Ovary (tissue), 9 donors: ENCODE results near the gene MAPKAPK5. TPM values are rescaled to one million over a fixed set of nuclear protein-coding genes. Genes with fewer than 3 reads are reported as not detected.
"Not testable (repeated sequence)": the region's sequence is repeated elsewhere in the genome, so short reads cannot be mapped to it uniquely, and the experiment has no call there.

Experiments used
- DNase-seq, 5 donors: peaks; one replicate each; pipeline ENCODE4 v3.0.0-alpha.2; 2019 to 2020
- H3K27ac ChIP-seq, 2 donors: fragments of 200-600 bp; one replicate each; pipeline versions ENCODE4 v1.5.1 to v1.8.0; 2019 to 2022
- H3K27me3 ChIP-seq: fragments of 200-600 bp; one replicate; pipeline ENCODE4 v1.8.0; 2022
- H3K36me3 ChIP-seq: fragments of 200-600 bp; sonication (generic); one replicate; pipeline ENCODE4 v1.5.1; 2019
- H3K4me1 ChIP-seq: one replicate; pipeline ENCODE4 v1.8.1; 2013; ENCODE audit warnings: mild to moderate bottlenecking, moderate library complexity; ENCODE audit not compliant: insufficient read depth
- H3K4me3 ChIP-seq: fragments of 200-600 bp; sonication (generic); one replicate; pipeline ENCODE4 v1.5.1; 2017
- H3K9me3 ChIP-seq, 2 donors: fragments of 200-600 bp in 1 of 2; sonication (generic) in 1 of 2; one replicate each; pipeline versions ENCODE4 v1.5.1 to v1.8.1; 2013 to 2019; ENCODE audit warnings: mild to moderate bottlenecking in 1 of 2, moderate library complexity in 1 of 2
- EP300 ChIP-seq: sonication (generic); formaldehyde crosslinking; IDR thresholded peaks from one replicate; pipeline ENCODE4 v1.6.1; 2017; ENCODE audit warnings: antibody characterized with exemption
- POLR2A ChIP-seq: fragments of 450-650 bp; IDR thresholded peaks from one replicate; pipeline ENCODE4 v1.6.1; 2017; ENCODE audit warnings: antibody characterized with exemption, mild to moderate bottlenecking, moderate library complexity
- WGBS, 3 donors: extraction: QIAGEN DNeasy Blood & Tissue Kit in 1 of 3; methylation state at CpG; one replicate each; pipeline versions ENCODE4 v1.1.5 to v1.1.7; 2013 to 2017; 5-methylcytosine and 5-hydroxymethylcytosine counted together
- intact Hi-C, 4 donors: fragments of 100-400 bp; cut with DNase I; formaldehyde crosslinking; loops; one replicate each; pipeline versions ENCODE4 v1.11.0 to v1.15.1; 2022 to 2023
- polyA plus RNA-seq, 2 donors: library from polyadenylated mRNA; stranded (reverse); fragments of 200-250 nt in 1 of 2; fragments of 350-450 nt in 1 of 2; fragmentation: Illumina TruSeq in 1 of 2; extraction: RNeasy Lipid Tissue Mini Kit (QIAGEN cat#74804) in 1 of 2; gene quantifications; one replicate each; pipeline ENCODE4 v1.2.3, GENCODE V29; 2013 to 2014
- total RNA-seq, 7 donors: library from RNA; depleted of rRNA in 2 of 7; stranded (reverse); fragments of >200 nt in 2 of 7; fragmentation: NEBNext Ultra II Directional in 3 of 7; extraction: Animal tissue kit (Norgen Biotek cat#: 25700) in 3 of 7; gene quantifications; one replicate each; pipeline versions ENCODE4 v1.1.0 to v1.2.4, GENCODE V29; 2016 to 2023
- TF ChIP-seq, protein P1 (sequence below), 3 donors: fragments of 450-650 bp in 2 of 3; fragments of 200-600 bp in 1 of 3; IDR thresholded peaks; one replicate each; pipeline versions ENCODE4 v1.5.1 to v1.8.0; 2016 to 2022; ENCODE audit warnings: antibody characterized with exemption in 3 of 3, mild to moderate bottlenecking in 1 of 3
- donor health status: DM: no; HTN: no; CAD: no; lungs with moderate emphysema.
- donor health status: DM: no; HTN: no; CAD: no.
- donor health status: Bipolar disorder and iron deficiency.
- donor health status: DM: yes; HTN: yes; CAD: no.
- donor health status: DM: no; HTN: no; CAD: no.
- donor health status: DM: yes; HTN: yes; CAD: no.

The MAPKAPK5 gene
- total and polyA plus RNA-seq, 9 donors, result 20.0 to 52.5 (median 38.8) TPM

DNA sequence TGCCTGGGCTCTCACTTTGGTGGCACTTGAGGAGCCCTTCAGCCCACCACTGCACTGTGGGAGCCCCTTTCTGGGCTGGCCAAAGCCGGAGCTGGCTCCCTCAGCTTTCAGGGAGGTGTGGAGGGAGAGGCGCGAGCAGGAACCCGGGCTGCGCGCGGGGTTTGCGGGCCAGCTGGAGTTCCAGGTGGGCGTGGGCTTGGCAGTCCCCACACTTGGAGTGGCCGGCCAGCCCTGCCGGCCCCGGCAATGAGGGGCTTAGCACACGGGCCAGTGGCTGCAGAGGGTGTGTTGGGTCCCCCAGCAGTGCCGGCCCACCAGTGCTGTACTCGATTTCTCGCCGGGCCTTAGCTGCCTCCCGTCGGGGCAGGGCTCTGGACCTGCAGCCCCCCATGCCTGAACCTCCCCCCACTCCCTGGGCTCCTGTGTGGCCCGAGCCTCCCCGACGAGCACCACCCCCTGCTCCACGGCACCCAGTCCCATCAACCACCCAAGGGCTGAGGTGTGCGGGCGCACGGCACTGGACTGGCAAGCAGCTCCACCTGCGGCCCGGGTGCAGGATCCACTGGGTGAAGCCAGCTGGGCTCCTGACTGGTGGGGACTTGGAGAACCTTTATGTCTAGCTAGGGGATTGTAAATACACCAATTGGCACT is 6.4 kb upstream of the MAPKAPK5 start:
- H3K27me3 ChIP-seq, intact Hi-C loops, DNase-seq, H3K4me3 ChIP-seq, H3K27ac ChIP-seq, H3K36me3 ChIP-seq, H3K4me1 ChIP-seq, H3K9me3 ChIP-seq: not testable (repeated sequence)
- 88 to 92% (median 88%) methylated on average over 22 to 28 of the region's 28 CpGs for WGBS, 3 donors

DNA sequence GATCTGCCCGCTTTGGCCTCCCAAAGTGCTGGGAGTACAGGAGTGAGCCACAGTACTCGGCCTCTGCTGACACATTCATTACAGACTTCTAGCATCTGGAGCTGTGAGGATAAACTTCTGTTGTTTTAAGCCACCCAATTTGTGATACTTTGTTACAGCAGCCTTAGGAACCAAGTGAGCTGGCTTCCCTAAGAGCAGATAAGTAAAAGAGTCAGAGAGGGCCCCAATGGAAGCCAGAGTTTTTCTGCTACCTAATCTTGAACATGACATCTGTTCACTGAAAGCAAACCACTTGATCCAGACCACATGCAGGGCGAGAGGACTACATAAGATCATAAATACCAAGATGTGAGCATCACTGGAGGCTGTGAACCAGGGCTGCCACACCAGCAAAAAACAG is 3.7 kb upstream of the MAPKAPK5 start:
- no peak for TF ChIP-seq POLR2A
- Histone ChIP-seq H3K4me3 (no peak overlapping the region), H3K36me3 (no peaks in the 10 kb centered on the region), H3K4me1 (peaks cover 4% of the 10 kb centered on the region), H3K27ac (no peak overlapping the region), H3K27me3 (no peaks in the 10 kb centered on the region), H3K9me3 (no peaks in the 10 kb centered on the region)
- WGBS, 3 donors, result 77 to 88% (median 83%) methylated on average over 3 of the region's 3 CpGs
- DNase-seq, result no peak
- intact Hi-C loops, result no loop called here

DNA sequence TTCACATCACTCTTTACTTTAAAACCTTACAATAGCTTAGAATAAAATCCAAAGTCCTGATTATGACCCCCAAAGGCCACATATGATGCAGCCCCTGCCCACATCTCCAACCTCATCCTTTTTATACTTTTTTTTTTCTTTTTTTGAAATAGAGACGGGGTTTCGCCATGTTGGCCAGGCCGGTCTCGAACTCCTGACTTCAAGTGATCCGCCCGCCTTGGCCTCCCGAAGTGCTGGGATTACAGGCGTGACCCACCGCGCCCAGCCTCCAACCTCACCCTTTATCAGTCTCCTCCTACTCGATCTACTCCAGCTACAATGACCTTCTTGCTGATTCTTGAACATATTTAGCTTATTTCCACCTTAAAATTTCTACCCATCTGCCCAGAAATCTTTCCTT is 1.2 kb upstream of the MAPKAPK5 start:
- Histone ChIP-seq H3K9me3 (no peaks in the 10 kb centered on the region), H3K27me3 (no peaks in the 10 kb centered on the region), H3K4me1 (peaks cover 4% of the 10 kb centered on the region), H3K36me3 (no peaks in the 10 kb centered on the region), H3K4me3 (peak overlapping the region; percentile 70), H3K27ac (peak overlapping the region; percentile 21 to 94)
- intact Hi-C loops, result no loop called here
- WGBS, 3 donors, result 22 to 35% (median 30%) methylated on average over 11 of the region's 11 CpGs
- TF ChIP-seq, protein P1, sequence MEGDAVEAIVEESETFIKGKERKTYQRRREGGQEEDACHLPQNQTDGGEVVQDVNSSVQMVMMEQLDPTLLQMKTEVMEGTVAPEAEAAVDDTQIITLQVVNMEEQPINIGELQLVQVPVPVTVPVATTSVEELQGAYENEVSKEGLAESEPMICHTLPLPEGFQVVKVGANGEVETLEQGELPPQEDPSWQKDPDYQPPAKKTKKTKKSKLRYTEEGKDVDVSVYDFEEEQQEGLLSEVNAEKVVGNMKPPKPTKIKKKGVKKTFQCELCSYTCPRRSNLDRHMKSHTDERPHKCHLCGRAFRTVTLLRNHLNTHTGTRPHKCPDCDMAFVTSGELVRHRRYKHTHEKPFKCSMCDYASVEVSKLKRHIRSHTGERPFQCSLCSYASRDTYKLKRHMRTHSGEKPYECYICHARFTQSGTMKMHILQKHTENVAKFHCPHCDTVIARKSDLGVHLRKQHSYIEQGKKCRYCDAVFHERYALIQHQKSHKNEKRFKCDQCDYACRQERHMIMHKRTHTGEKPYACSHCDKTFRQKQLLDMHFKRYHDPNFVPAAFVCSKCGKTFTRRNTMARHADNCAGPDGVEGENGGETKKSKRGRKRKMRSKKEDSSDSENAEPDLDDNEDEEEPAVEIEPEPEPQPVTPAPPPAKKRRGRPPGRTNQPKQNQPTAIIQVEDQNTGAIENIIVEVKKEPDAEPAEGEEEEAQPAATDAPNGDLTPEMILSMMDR (IDR thresholded peaks at IDR 0.05), result no peak
- no peak for TF ChIP-seq POLR2A
- TF ChIP-seq EP300, result no peak
- no peak for DNase-seq

DNA sequence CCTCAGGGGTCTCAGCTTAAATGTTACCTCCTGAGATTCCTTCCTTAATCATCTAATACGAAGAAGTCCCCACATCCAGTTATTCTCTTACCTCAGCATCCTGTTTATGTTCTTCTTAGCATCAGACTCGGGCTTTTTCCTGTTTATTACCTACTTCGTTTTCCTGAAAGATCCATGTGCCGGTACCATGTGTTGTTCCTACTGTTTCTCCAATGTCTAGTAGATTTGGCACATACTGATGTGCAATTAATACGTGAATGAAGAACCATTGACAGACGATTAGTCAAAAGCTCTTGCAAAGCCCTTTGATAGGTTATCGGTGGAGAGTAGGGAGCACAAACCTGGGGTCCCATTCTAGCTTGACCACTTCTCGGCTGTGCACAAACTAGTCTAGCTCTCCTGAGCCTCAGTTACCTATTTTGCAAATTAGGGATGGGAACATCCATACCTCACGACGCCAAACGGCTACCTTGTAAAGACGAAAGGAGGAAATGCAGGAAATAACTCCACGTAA is 735 bp upstream of the MAPKAPK5 start:
- DNase-seq, result no peak
- TF ChIP-seq, protein P1 (IDR thresholded peaks at IDR 0.05), result no peak
- no peak for TF ChIP-seq EP300
- no peak for TF ChIP-seq POLR2A
- Histone ChIP-seq H3K27ac (peak overlapping the region; percentile 94 to 96), H3K4me3 (peak overlapping the region; percentile 70), H3K27me3 (no peaks in the 10 kb centered on the region), H3K36me3 (no peaks in the 10 kb centered on the region), H3K9me3 (no peaks in the 10 kb centered on the region), H3K4me1 (peaks cover 4% of the 10 kb centered on the region)
- intact Hi-C loops, result no loop called here
- WGBS, 3 donors, result 0 to 1% (median 0%) methylated on average over 13 of the region's 13 CpGs

DNA sequence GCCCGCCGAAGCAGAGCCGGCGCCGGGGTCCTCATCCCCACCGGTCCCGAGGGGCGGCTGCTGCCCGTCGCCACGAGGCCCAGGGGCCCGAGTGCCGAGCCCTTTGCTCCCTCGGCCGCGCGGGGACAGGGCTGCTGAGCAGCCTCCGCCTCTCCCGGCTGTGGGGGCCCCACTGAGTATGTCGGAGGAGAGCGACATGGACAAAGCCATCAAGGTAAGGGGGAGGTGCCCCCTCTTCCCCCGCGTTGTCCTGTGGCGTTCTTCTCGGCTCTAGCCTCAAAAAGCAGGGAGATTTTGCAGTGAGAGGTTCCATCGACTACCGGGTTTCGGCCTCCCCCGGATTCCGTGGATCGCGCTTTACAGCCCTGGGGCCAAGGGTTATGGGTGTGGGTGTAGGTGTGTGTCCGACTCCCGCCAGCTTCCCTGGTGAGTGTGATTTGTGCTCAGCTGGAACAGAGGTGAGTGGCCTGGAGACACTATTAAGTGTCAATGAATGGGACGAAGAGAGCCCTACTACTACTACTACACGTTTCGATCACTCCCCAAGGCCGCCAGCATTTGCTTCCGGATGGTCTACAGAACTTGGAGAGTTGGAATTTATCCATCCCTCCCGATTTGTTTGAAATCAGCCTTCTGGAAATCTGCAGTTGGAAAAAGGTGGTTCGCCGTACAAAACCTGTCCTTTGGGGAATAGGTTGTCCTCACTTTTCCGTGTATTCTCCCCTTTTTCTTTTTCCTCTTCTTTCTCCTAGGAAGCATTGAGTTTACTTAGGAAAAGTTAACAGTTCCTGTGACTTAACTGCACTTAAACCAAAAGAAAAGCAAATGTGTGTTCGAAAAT is 748 bp downstream of the MAPKAPK5 start:
- Histone ChIP-seq H3K4me1 (peaks cover 4% of the 10 kb centered on the region), H3K4me3 (peak overlapping the region; percentile 70), H3K27ac (peak overlapping the region; percentile 94 to 96), H3K9me3 (no peaks in the 10 kb centered on the region), H3K36me3 (no peaks in the 10 kb centered on the region), H3K27me3 (no peaks in the 10 kb centered on the region)
- WGBS, 3 donors, result 1 to 2% (median 1%) methylated on average over 30 to 44 of the region's 44 CpGs
- intact Hi-C loops, result no loop called here
- DNase-seq, result peak in 1 of 5 donors; percentile 28
- TF ChIP-seq, protein P1 (IDR thresholded peaks at IDR 0.05), result no peak
- TF ChIP-seq POLR2A (no peak), EP300 (no peak)
